K562 (cell line): Measurements from ENCODE around the gene IGSF8. TPM values are rescaled to one million over a fixed set of nuclear protein-coding genes. Genes with fewer than 3 reads are reported as not detected.

ENCODE experiments used
- EP300 ChIP-seq: IDR thresholded peaks from 2 replicates; pipeline ENCODE4 v1.6.1; 2012; ENCODE audit warnings: low read length, improper control_type of control experiment
- EZH2 ChIP-seq: IDR thresholded peaks from 2 replicates; pipeline ENCODE4 v1.6.1; 2012; ENCODE audit warnings: low read depth, mild to moderate bottlenecking, inconsistent platforms, low read length, borderline replicate concordance
- FOXM1 ChIP-seq, 2 experiments: fragments of 450-650 bp in 1 of 2; sonication (generic) in 1 of 2; formaldehyde crosslinking in 1 of 2; IDR thresholded peaks; 2 replicates each; pipeline versions ENCODE4 v1.6.1 to v1.9.0; 2017 to 2022; ENCODE audit warnings: low read depth in 2 of 2, mild to moderate bottlenecking in 2 of 2, missing genetic modification reagents in 1 of 2, moderate library complexity in 1 of 2
- GATAD2B ChIP-seq: fragments of 450-650 bp; IDR thresholded peaks from 2 replicates; pipeline ENCODE4 v1.6.1; 2017; ENCODE audit warnings: mild to moderate bottlenecking, borderline replicate concordance
- HCFC1 ChIP-seq: IDR thresholded peaks from 2 replicates; pipeline ENCODE4 v1.6.1; 2012; ENCODE audit warnings: low read depth, low read length, improper control_type of control experiment
- HDAC8 ChIP-seq: fragments of 450-650 bp; IDR thresholded peaks from 2 replicates; pipeline ENCODE4 v1.6.1; 2016; ENCODE audit warnings: mild to moderate bottlenecking, missing genetic modification characterization, moderate library complexity, missing compliant biosample characterization
- HEY1 ChIP-seq: fragments of 250-450 bp; sonication (Bioruptor Pico); IDR thresholded peaks from 2 replicates; pipeline ENCODE4 v1.5.0; 2020; ENCODE audit warnings: mild to moderate bottlenecking, moderate library complexity, borderline replicate concordance
- MCM3 ChIP-seq: fragments of 450-650 bp; IDR thresholded peaks from 2 replicates; pipeline ENCODE4 v1.6.1; 2016
- MTA1 ChIP-seq: fragments of 450-650 bp; IDR thresholded peaks from 2 replicates; pipeline ENCODE4 v1.6.1; 2017; ENCODE audit warnings: borderline replicate concordance
- NFIX ChIP-seq: fragments of 250-450 bp; sonication (Bioruptor Pico); IDR thresholded peaks from 2 replicates; pipeline ENCODE4 v1.4.0; 2020; ENCODE audit warnings: low read depth, mild to moderate bottlenecking, moderate library complexity
- NR0B1 ChIP-seq: fragments of 450-650 bp; IDR thresholded peaks from one replicate; pipeline ENCODE4 v1.6.1; 2018; ENCODE audit warnings: mild to moderate bottlenecking, moderate library complexity; ENCODE audit not compliant: partially characterized antibody
- RBM17 ChIP-seq: fragments of 200-400 bp; formaldehyde crosslinking; IDR thresholded peaks from 2 replicates; pipeline ENCODE4 v1.6.1; 2017; ENCODE audit warnings: low read depth, mild to moderate bottlenecking, low read length, borderline replicate concordance
- SMARCA5 ChIP-seq: fragments of 450-650 bp; IDR thresholded peaks from 2 replicates; pipeline ENCODE4 v1.6.1; 2016
- SNRNP70 ChIP-seq: fragments of 200-400 bp; formaldehyde crosslinking; optimal IDR thresholded peaks from 2 replicates; pipeline ENCODE3; 2017; ENCODE audit warnings: low read depth, low read length
- STAG1 ChIP-seq: sonication (generic); formaldehyde crosslinking; IDR thresholded peaks from 2 replicates; pipeline ENCODE4 v1.5.0; 2020; ENCODE audit warnings: missing genetic modification reagents, borderline replicate concordance
- ZFP36 ChIP-seq: fragments of 150-350 bp; IDR thresholded peaks from 2 replicates; pipeline ENCODE4 v1.6.1; 2018; ENCODE audit warnings: low read length, low read depth; ENCODE audit not compliant: partially characterized antibody
- ZNF507 ChIP-seq: conservative IDR thresholded peaks from 2 replicates; pipeline ENCODE4 v1.6.1; 2017; ENCODE audit warnings: missing genetic modification characterization, missing compliant biosample characterization
- ZNF609 ChIP-seq: sonication (generic); formaldehyde crosslinking; IDR thresholded peaks from 2 replicates; pipeline ENCODE4 v1.8.1; 2023; ENCODE audit warnings: missing genetic modification reagents, mild to moderate bottlenecking, borderline replicate concordance
- ZNF644 ChIP-seq: fragments of 200-800 bp; sonication (Bioruptor generic); IDR thresholded peaks from 2 replicates; pipeline ENCODE4 v1.6.1; 2016; ENCODE audit warnings: low read depth, missing genetic modification characterization, missing compliant biosample characterization
- ZNF766 ChIP-seq: fragments of 200-800 bp; sonication (Bioruptor generic); conservative IDR thresholded peaks from 2 replicates; pipeline ENCODE4 v1.6.1; 2016; ENCODE audit warnings: missing genetic modification characterization, missing compliant biosample characterization
- polyA plus RNA-seq, 8 experiments: library from polyadenylated mRNA; depleted of rRNA in 4 of 8; stranded (reverse) in 5 of 8; unstranded in 3 of 8; fragments of >200 nt; fragmentation: Nextera tagmentation in 2 of 8; fragmentation: Illumina TruSeq in 1 of 8; extraction: Ambion mirVana in 2 of 8; extraction: Trizol in 1 of 8; gene quantifications; 2 replicates each; pipeline versions ENCODE4 v1.2.1 to v1.2.3, GENCODE V29; 2011 to 2014; ENCODE audit warnings: inconsistent platforms in 1 of 8, missing spikeins in 1 of 8
- total RNA-seq, 7 experiments: library from RNA; depleted of rRNA in 6 of 7; stranded (reverse); fragments of >200 nt in 6 of 7; fragmentation: Illumina TruSeq in 2 of 7; extraction: Trizol in 2 of 7; gene quantifications; 2 replicates each; pipeline versions ENCODE4 v1.2.1 to v1.2.3, GENCODE V29; 2011 to 2021; ENCODE audit warnings: low replicate concordance in 1 of 7
- TF ChIP-seq, protein P1 (sequence below): fragments of 250-450 bp; sonication (Bioruptor Pico); IDR thresholded peaks from 2 replicates; pipeline ENCODE4 v1.5.0; 2022; ENCODE audit warnings: mild to moderate bottlenecking

Gene IGSF8
- total and polyA plus RNA-seq, 9 of the 15 experiments (the other 6 are each of a cell fraction or from before 2014, with no cell fraction given) = 0.32 to 11.7 (median 3.2) TPM

DNA sequence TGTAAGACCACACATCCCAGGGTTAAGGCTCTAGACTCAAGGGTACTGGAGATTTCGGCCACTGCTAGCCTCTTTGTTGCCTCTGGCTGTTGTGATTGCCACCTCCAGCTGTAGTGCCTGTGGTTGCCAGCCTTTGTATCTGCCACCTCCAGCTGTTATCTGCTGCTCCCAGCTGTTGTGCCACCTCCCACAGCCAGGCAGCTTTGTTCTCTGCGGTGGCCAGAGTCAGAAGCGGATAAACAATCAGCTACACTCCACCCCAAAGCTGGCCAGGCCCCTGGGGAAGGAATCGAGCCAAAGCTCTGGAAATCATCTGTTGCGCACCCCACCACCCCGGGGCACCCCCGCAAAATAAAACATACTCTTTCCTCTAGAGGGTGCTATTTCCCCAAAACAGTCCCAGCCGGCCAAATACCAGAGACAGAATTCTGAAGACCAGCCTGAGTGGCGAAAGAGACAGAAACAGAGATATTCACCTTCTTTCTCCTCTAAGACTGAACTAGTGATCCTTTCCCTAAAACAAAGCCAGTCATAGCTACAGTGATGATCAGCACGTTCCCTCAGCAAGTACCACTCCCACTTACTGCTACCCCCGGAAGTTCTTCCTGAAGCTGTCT, 51.8 kb downstream of the IGSF8 start (continued):
- TF ChIP-seq HCFC1 (peak; percentile 6; the same call in 1 of the 2 replicates), NFIX (CRISPR knock-in tag) (no peak), ZNF609 (CRISPR knock-in tag) (peak; percentile 93), MCM3 (no peak), HEY1 (peak; percentile 65; the same call in 1 of the 2 replicates), ZNF507 (tag) (no peak), ZNF766 (CRISPR knock-in tag) (peak; percentile 97), NR0B1 (no peak), RBM17 (no peak), SNRNP70 (no peak), EP300 (peak; percentile 89), EZH2 (no peak; the same call in 1 of the 2 replicates), SMARCA5 (peak; percentile 67; the same call in 1 of the 2 replicates), HDAC8 (tag) (no peak), ZNF644 (peak; percentile 97), FOXM1 (IDR thresholded peaks at IDR 0.05; ENCODE audit: low read depth) (peak; percentile 95), FOXM1 (CRISPR knock-in tag; IDR thresholded peaks at IDR 0.05; ENCODE audit: low read depth) (no peak), ZFP36 (peak; percentile 92), GATAD2B (no peak; the same call in 1 of the 2 replicates), STAG1 (CRISPR knock-in tag) (no peak), MTA1 (peak; percentile 79)
- TF ChIP-seq, protein P1, sequence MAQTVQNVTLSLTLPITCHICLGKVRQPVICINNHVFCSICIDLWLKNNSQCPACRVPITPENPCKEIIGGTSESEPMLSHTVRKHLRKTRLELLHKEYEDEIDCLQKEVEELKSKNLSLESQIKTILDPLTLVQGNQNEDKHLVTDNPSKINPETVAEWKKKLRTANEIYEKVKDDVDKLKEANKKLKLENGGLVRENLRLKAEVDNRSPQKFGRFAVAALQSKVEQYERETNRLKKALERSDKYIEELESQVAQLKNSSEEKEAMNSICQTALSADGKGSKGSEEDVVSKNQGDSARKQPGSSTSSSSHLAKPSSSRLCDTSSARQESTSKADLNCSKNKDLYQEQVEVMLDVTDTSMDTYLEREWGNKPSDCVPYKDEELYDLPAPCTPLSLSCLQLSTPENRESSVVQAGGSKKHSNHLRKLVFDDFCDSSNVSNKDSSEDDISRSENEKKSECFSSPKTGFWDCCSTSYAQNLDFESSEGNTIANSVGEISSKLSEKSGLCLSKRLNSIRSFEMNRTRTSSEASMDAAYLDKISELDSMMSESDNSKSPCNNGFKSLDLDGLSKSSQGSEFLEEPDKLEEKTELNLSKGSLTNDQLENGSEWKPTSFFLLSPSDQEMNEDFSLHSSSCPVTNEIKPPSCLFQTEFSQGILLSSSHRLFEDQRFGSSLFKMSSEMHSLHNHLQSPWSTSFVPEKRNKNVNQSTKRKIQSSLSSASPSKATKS = no peak
